ENCODE data around the gene DLG2. TPM values are rescaled to one million over a fixed set of nuclear protein-coding genes. Genes with fewer than 3 reads are reported as not detected.
"Not testable (repeated sequence)": the region's sequence is repeated elsewhere in the genome, so short reads cannot be mapped to it uniquely, and the experiment has no call there.

DLG2 gene
- total RNA-seq, 3 donors from 2014 or later (not counting 1 experiment from before 2014, with no cell fraction given), result 1.7 to 2.9 (median 2.2) TPM

DNA sequence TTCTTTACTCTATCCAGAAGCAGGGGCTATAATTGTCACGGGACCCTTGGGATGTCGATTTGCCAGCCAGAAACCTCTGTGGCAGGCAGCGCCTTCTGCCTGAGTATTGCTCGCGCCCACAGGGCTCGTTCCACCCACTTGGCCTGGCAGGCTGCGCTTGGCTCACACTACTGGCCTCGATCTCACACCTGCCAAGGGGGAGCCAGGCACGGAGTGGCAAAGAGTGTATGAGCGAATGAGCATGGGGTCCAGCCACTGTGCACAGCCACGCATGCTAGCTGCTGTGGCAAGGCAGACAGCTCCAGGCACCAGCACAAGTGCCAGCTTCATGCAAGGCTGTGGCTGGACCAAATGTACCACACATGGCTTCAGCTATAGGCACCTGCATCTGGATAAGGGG, 599.8 kb downstream of the DLG2 start:
- ATAC-seq (no peak), DNase-seq (no peak)
- Mint-ChIP-seq H3K27me3 (ENCODE audit: low read depth in 2 of 2) (no peaks in the 10 kb centered on the region), H3K9me3 (peaks cover 4 to 22% of the 10 kb centered on the region in 2 donors), H3K4me3 (no peak overlapping the region), H3K36me3 (peaks cover 5% of the 10 kb centered on the region), H3K4me1 (no peaks in the 10 kb centered on the region), H3K27ac (no peak overlapping the region)
- Histone ChIP-seq H3K27me3 (ENCODE audit: control insufficient read depth, insufficient read depth, low read length) (no peaks in the 10 kb centered on the region), H3K9me3 (ENCODE audit: control insufficient read depth, insufficient read depth, low read length) (peaks cover 18% of the 10 kb centered on the region), H3K4me3 (ENCODE audit: low read length) (no peak overlapping the region), H3K4me1 (ENCODE audit: control insufficient read depth, insufficient read depth, low read length) (no peaks in the 10 kb centered on the region), H3K27ac (ENCODE audit: low read length) (no peak overlapping the region), H3K36me3 (ENCODE audit: control insufficient read depth, insufficient read depth, low read length) (no peaks in the 10 kb centered on the region)
- TF ChIP-seq, protein P1, sequence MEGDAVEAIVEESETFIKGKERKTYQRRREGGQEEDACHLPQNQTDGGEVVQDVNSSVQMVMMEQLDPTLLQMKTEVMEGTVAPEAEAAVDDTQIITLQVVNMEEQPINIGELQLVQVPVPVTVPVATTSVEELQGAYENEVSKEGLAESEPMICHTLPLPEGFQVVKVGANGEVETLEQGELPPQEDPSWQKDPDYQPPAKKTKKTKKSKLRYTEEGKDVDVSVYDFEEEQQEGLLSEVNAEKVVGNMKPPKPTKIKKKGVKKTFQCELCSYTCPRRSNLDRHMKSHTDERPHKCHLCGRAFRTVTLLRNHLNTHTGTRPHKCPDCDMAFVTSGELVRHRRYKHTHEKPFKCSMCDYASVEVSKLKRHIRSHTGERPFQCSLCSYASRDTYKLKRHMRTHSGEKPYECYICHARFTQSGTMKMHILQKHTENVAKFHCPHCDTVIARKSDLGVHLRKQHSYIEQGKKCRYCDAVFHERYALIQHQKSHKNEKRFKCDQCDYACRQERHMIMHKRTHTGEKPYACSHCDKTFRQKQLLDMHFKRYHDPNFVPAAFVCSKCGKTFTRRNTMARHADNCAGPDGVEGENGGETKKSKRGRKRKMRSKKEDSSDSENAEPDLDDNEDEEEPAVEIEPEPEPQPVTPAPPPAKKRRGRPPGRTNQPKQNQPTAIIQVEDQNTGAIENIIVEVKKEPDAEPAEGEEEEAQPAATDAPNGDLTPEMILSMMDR (IDR thresholded peaks at IDR 0.05), result no peak
- intact Hi-C loops (cut with micrococcal nuclease), result no loop called here
- 95% methylated on average over 11 of the region's 11 CpGs for WGBS (ENCODE audit: insufficient coverage)

DNA sequence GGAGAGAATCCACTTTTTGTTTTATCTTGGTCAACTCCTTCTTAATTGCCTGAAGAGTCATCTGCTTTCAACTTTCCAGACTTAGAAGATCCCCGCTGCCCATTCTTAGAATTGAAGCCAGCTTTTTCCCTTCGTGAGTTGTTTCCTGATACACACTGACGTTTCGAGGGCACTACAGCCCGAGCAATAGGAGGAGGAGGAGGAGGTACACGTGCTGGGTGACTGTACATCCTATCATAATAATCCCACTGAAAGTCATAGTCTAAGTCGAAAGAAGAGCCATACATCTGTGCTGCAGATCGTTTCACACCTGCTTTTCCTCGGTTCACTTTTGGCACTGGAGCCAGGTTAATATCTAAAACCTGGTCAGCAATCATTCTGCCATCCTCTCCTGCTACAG, 606.1 kb downstream of the DLG2 start:
- Mint-ChIP-seq H3K4me3 (no peak overlapping the region), H3K27ac (no peak overlapping the region), H3K36me3 (peaks cover 9% of the 10 kb centered on the region), H3K9me3 (peaks cover 10 to 14% of the 10 kb centered on the region in 2 donors), H3K27me3 (ENCODE audit: low read depth in 2 of 2) (no peaks in the 10 kb centered on the region), H3K4me1 (no peaks in the 10 kb centered on the region)
- no peak for ATAC-seq
- DNase-seq, result no peak
- Histone ChIP-seq H3K36me3 (ENCODE audit: control insufficient read depth, insufficient read depth, low read length) (no peaks in the 10 kb centered on the region), H3K4me3 (ENCODE audit: low read length) (no peak overlapping the region), H3K27me3 (ENCODE audit: control insufficient read depth, insufficient read depth, low read length) (no peaks in the 10 kb centered on the region), H3K9me3 (ENCODE audit: control insufficient read depth, insufficient read depth, low read length) (no peaks in the 10 kb centered on the region), H3K27ac (ENCODE audit: low read length) (no peak overlapping the region), H3K4me1 (ENCODE audit: control insufficient read depth, insufficient read depth, low read length) (no peaks in the 10 kb centered on the region)
- WGBS (ENCODE audit: insufficient coverage), result 87% methylated on average over 5 of the region's 9 CpGs
- intact Hi-C loops (cut with micrococcal nuclease), result no loop called here
- TF ChIP-seq, protein P1 (IDR thresholded peaks at IDR 0.05), result no peak

DNA sequence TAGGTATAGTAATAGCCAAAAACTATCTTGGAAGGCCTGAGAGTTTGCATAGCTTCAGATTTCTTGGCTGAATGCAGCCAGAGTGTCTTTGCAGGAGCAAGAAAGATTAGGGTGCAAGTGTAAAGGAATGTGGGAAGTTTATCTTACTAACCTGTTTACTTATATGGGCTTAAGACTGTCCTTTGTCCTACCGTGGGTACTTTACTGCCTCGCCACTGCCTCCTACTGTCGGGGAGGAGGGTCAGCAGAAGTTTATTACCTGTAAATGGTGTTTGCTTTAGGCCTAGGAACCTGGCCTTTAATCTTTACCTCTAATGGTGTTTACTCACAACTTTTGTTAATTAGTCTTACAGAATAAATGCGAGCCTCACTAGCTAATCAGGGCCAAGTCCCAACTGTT, 633.8 kb downstream of the DLG2 start:
- intact Hi-C loops (cut with micrococcal nuclease), result no loop called here
- H3K4me3 Mint-ChIP-seq, result no peak overlapping the region
- H3K27me3 ChIP-seq (ENCODE audit: control insufficient read depth, insufficient read depth, low read length), result no peaks in the 10 kb centered on the region
- H3K27ac ChIP-seq (ENCODE audit: low read length), result no peak overlapping the region
- H3K27ac Mint-ChIP-seq, result no peak overlapping the region
- H3K36me3 Mint-ChIP-seq, result peaks cover 5% of the 10 kb centered on the region
- no peak for DNase-seq
- H3K9me3 ChIP-seq (ENCODE audit: control insufficient read depth, insufficient read depth, low read length), result peaks cover 8% of the 10 kb centered on the region
- H3K4me3 ChIP-seq (ENCODE audit: low read length), result no peak overlapping the region
- H3K27me3 Mint-ChIP-seq (ENCODE audit: low read depth in 2 of 2), result no peaks in the 10 kb centered on the region
- no peaks in the 10 kb centered on the region for H3K4me1 ChIP-seq (ENCODE audit: control insufficient read depth, insufficient read depth, low read length)
- 78% methylated on average over 4 of the region's 4 CpGs for WGBS (ENCODE audit: insufficient coverage)
- ATAC-seq, result no peak
- TF ChIP-seq, protein P1 (IDR thresholded peaks at IDR 0.05), result no peak
- H3K4me1 Mint-ChIP-seq, result no peaks in the 10 kb centered on the region
- peaks cover 21 to 27% of the 10 kb centered on the region in 2 donors for H3K9me3 Mint-ChIP-seq
- H3K36me3 ChIP-seq (ENCODE audit: control insufficient read depth, insufficient read depth, low read length), result no peaks in the 10 kb centered on the region

DNA sequence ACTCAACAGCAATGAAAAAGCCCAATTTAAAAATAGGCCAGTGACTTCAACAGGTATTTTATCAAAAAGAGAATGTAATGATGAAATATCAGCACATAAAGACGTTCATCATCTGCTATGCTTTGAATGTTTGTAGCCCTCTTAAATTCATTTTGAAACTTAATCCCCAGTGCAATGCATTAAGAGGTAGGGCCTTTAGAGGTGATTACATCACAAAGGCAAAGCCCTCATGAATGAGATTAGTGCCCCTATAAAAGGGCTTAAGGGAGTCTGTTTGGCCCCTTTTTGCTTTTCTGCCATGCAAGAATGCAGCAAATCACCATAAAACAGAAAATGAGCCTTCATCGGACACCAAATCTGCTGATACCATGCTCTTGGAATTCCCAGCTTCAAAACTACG, 637.0 kb downstream of the DLG2 start:
- H3K27ac ChIP-seq (ENCODE audit: low read length), result no peak overlapping the region
- H3K4me1 ChIP-seq (ENCODE audit: control insufficient read depth, insufficient read depth, low read length), result no peaks in the 10 kb centered on the region
- H3K27me3 ChIP-seq (ENCODE audit: control insufficient read depth, insufficient read depth, low read length), result no peaks in the 10 kb centered on the region
- DNase-seq, result no peak
- no peak for ATAC-seq
- H3K36me3 Mint-ChIP-seq, result peaks cover 5% of the 10 kb centered on the region
- no peak overlapping the region for H3K27ac Mint-ChIP-seq
- TF ChIP-seq, protein P1 (IDR thresholded peaks at IDR 0.05), result no peak
- 92% methylated on average over 2 of the region's 3 CpGs for WGBS (ENCODE audit: insufficient coverage)
- H3K4me3 Mint-ChIP-seq, result no peak overlapping the region
- intact Hi-C loops (cut with micrococcal nuclease), result no loop called here
- H3K4me1 Mint-ChIP-seq, result no peaks in the 10 kb centered on the region
- H3K27me3 Mint-ChIP-seq (ENCODE audit: low read depth in 2 of 2), result no peaks in the 10 kb centered on the region
- H3K4me3 ChIP-seq (ENCODE audit: low read length), result no peak overlapping the region
- peaks cover 8% of the 10 kb centered on the region for H3K9me3 ChIP-seq (ENCODE audit: control insufficient read depth, insufficient read depth, low read length)
- H3K36me3 ChIP-seq (ENCODE audit: control insufficient read depth, insufficient read depth, low read length), result no peaks in the 10 kb centered on the region
- H3K9me3 Mint-ChIP-seq, result peaks cover 24 to 34% of the 10 kb centered on the region in 2 donors

DNA sequence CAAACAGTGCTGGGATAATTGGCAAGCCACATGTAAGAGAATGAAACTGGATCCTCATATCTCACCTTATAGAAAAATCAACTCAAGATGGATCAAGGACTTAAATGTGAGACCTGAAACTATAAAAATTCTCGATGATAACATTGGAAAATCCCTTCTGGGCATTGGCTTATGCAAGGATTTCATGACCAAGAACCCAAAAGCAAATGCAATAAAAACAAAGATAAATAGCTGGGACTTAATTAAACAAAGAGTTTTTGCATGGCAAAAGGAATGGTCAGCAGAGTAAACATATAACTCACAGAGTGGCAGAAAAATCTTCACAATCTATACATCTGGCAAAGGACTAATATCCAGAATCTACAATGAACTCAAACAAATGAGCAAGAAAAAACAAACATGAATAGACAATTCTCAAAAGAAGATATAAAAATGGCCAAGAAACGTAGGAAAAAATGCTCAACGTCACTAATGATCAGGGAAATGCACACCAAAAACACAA, 639.4 kb downstream of the DLG2 start:
- 79% methylated on average over 3 of the region's 3 CpGs for WGBS (ENCODE audit: insufficient coverage)
- H3K36me3 ChIP-seq (ENCODE audit: control insufficient read depth, insufficient read depth, low read length); DNase-seq; H3K4me1 Mint-ChIP-seq; H3K4me1 ChIP-seq (ENCODE audit: control insufficient read depth, insufficient read depth, low read length); H3K27ac Mint-ChIP-seq; H3K4me3 Mint-ChIP-seq; H3K4me3 ChIP-seq (ENCODE audit: low read length); intact Hi-C loops (cut with micrococcal nuclease); ATAC-seq; H3K9me3 ChIP-seq (ENCODE audit: control insufficient read depth, insufficient read depth, low read length); H3K27me3 ChIP-seq (ENCODE audit: control insufficient read depth, insufficient read depth, low read length); H3K27me3 Mint-ChIP-seq (ENCODE audit: low read depth in 2 of 2); H3K27ac ChIP-seq (ENCODE audit: low read length); H3K36me3 Mint-ChIP-seq: not testable (repeated sequence)
- H3K9me3 Mint-ChIP-seq, result peaks cover 22 to 39% of the 10 kb centered on the region in 2 donors
